HEK293T (cell line): ENCODE measurements around the gene ADGRB2.

Experiments used
- CTCF ChIA-PET: fragments of 350-600 bp; formaldehyde crosslinking; extraction: SDS; loops from one replicate; lab custom pipeline; 2021; ENCODE audit warnings: antibody characterized with exemption, inconsistent platforms; lab: Yijun Ruan, JAX
- POLR2A ChIA-PET: fragments of 350-600 bp; formaldehyde crosslinking; extraction: SDS; loops from one replicate; lab custom pipeline; 2020; ENCODE audit warnings: antibody characterized with exemption, inconsistent platforms; lab: Yijun Ruan, JAX
- DNase-seq: peaks from one replicate; pipeline ENCODE4 v3.0.0; 2012; ENCODE audit warnings: mixed read lengths; ENCODE audit errors: extremely low spot score
- ARNT ChIP-seq: fragments of 450-650 bp; IDR thresholded peaks from 2 replicates; pipeline ENCODE4 v1.6.1; 2017; ENCODE audit warnings: mild to moderate bottlenecking
- BHLHE40 ChIP-seq: fragments of 450-650 bp; IDR thresholded peaks from 2 replicates; pipeline ENCODE4 v1.6.1; 2016; ENCODE audit warnings: mild to moderate bottlenecking, moderate library complexity, borderline replicate concordance
- CTBP1 ChIP-seq: fragments of 450-650 bp; IDR thresholded peaks from 2 replicates; pipeline ENCODE4 v1.6.1; 2016; ENCODE audit warnings: borderline replicate concordance
- ELF4 ChIP-seq: fragments of 450-650 bp; IDR thresholded peaks from 2 replicates; pipeline ENCODE4 v1.6.1; 2017; ENCODE audit warnings: antibody characterized with exemption
- FOXA1 ChIP-seq: fragments of 450-650 bp; IDR thresholded peaks from 2 replicates; pipeline ENCODE4 v1.6.1; 2016; ENCODE audit warnings: mild to moderate bottlenecking
- FOXK2 ChIP-seq: fragments of 450-650 bp; IDR thresholded peaks from 2 replicates; pipeline ENCODE4 v1.6.1; 2016; ENCODE audit warnings: mild to moderate bottlenecking
- FOXM1 ChIP-seq: fragments of 450-650 bp; IDR thresholded peaks from 2 replicates; pipeline ENCODE4 v1.6.1; 2017; ENCODE audit warnings: mild to moderate bottlenecking, borderline replicate concordance
- HDGF ChIP-seq: fragments of 450-650 bp; IDR thresholded peaks from 2 replicates; pipeline ENCODE4 v1.6.1; 2017; ENCODE audit warnings: antibody characterized with exemption, borderline replicate concordance
- L3MBTL2 ChIP-seq: fragments of 450-650 bp; conservative IDR thresholded peaks from 2 replicates; pipeline ENCODE4 v1.6.1; 2016; ENCODE audit warnings: mild to moderate bottlenecking
- LEF1 ChIP-seq: fragments of 450-650 bp; IDR thresholded peaks from 2 replicates; pipeline ENCODE4 v1.6.1; 2017; ENCODE audit warnings: mild to moderate bottlenecking, borderline replicate concordance
- NFRKB ChIP-seq: fragments of 450-650 bp; IDR thresholded peaks from 2 replicates; pipeline ENCODE4 v1.6.1; 2016; ENCODE audit warnings: mild to moderate bottlenecking, moderate library complexity
- PKNOX1 ChIP-seq: fragments of 450-650 bp; IDR thresholded peaks from 2 replicates; pipeline ENCODE4 v1.6.1; 2016
- SP1 ChIP-seq: fragments of 450-650 bp; IDR thresholded peaks from 2 replicates; pipeline ENCODE4 v1.6.1; 2017
- SUZ12 ChIP-seq: fragments of 450-650 bp; IDR thresholded peaks from 2 replicates; pipeline ENCODE4 v1.6.1; 2016; ENCODE audit warnings: mild to moderate bottlenecking
- TARDBP ChIP-seq: fragments of 450-650 bp; IDR thresholded peaks from 2 replicates; pipeline ENCODE4 v1.6.1; 2016
- ZNF384 ChIP-seq: fragments of 450-650 bp; IDR thresholded peaks from 2 replicates; pipeline ENCODE4 v1.6.1; 2016

Gene ADGRB2

GRCh38 chr1:31755850-31756492 is 8.2 kb downstream of the ADGRB2 start:
- DNase-seq: no peak
- ChIA-PET POLR2A (interaction anchor here (1.2 kb wide), 1 partner anchor 40 kb away, joined by 3 read pairs; no protein-coding TSS in a partner anchor), CTCF (no interaction called here)
- TF ChIP-seq FOXA1 (no peak), LEF1 (no peak), CTBP1 (no peak), FOXK2 (no peak), HDGF (no peak), ELF4 (no peak), BHLHE40 (no peak), ZNF384 (no peak), FOXM1 (no peak), SUZ12 (no peak), L3MBTL2 (no peak), PKNOX1 (no peak), SP1 (no peak), NFRKB (no peak), ARNT (no peak), TARDBP (no peak)

GRCh38 chr1:31755197-31755611 is 8.9 kb downstream of the ADGRB2 start:
- DNase-seq: no peak
- ChIA-PET CTCF (no interaction called here), POLR2A (interaction anchor here (1.0 to 1.2 kb wide), 2 partner anchors 10 to 39 kb away, joined by 3 read pairs; no protein-coding TSS in a partner anchor)
- TF ChIP-seq ARNT (no peak), LEF1 (no peak), BHLHE40 (no peak), L3MBTL2 (no peak)

- CTCF ChIA-PET: no interaction called here
- DNase-seq: no peak
- TF ChIP-seq FOXM1 (no peak), ARNT (no peak), SUZ12 (no peak), HDGF (no peak), FOXK2 (no peak), TARDBP (no peak), BHLHE40 (no peak), CTBP1 (no peak), NFRKB (no peak), PKNOX1 (no peak), ELF4 (no peak)
- POLR2A ChIA-PET: interaction anchor here (1.0 to 1.6 kb wide), 2 partner anchors 9 to 110 kb away, joined by 3 read pairs; partner anchors contain the start of gene PEF1
Measured at GRCh38 chr1:31754397-31754796, 9.7 kb downstream of the ADGRB2 start.

- no peak for DNase-seq
- TF ChIP-seq ZNF384: no peak
- ChIA-PET POLR2A (interaction anchor here (1.6 kb wide), 1 partner anchor 109 kb away, joined by 3 read pairs; the partner anchor contains the start of gene PEF1), CTCF (no interaction called here)
Measured at GRCh38 chr1:31753707-31754349, 10.3 kb downstream of the ADGRB2 start.

- ChIA-PET POLR2A (interaction anchor here (1.6 kb wide), 1 partner anchor 108 kb away, joined by 3 read pairs; the partner anchor contains the start of gene PEF1), CTCF (no interaction called here)
- DNase-seq: no peak
- no peak for TF ChIP-seq LEF1
- no peak for TF ChIP-seq CTBP1
- no peak for TF ChIP-seq ELF4
Measured at GRCh38 chr1:31752952-31753475, 11.1 kb downstream of the ADGRB2 start.

GRCh38 chr1:31752258-31752657 is 11.9 kb downstream of the ADGRB2 start:
- TF ChIP-seq SUZ12: no peak
- no peak for TF ChIP-seq BHLHE40
- TF ChIP-seq FOXA1: no peak
- TF ChIP-seq TARDBP: no peak
- TF ChIP-seq CTBP1: no peak
- TF ChIP-seq PKNOX1: no peak
- no peak for TF ChIP-seq FOXM1
- TF ChIP-seq L3MBTL2: no peak
- no peak for TF ChIP-seq SP1
- no peak for TF ChIP-seq ARNT
- TF ChIP-seq NFRKB: no peak
- no peak for TF ChIP-seq LEF1
- no peak for TF ChIP-seq FOXK2
- TF ChIP-seq ZNF384: no peak
- no peak for TF ChIP-seq ELF4
- POLR2A ChIA-PET: no interaction called here
- no peak for DNase-seq
- CTCF ChIA-PET: no interaction called here
